ENCODE data around the gene SRRM3. TPM values are rescaled to one million over a fixed set of nuclear protein-coding genes. Genes with fewer than 3 reads are reported as not detected.

The SRRM3 gene
- total RNA-seq, 1 experiment from 2014 or later, result 1.7 TPM

DNA sequence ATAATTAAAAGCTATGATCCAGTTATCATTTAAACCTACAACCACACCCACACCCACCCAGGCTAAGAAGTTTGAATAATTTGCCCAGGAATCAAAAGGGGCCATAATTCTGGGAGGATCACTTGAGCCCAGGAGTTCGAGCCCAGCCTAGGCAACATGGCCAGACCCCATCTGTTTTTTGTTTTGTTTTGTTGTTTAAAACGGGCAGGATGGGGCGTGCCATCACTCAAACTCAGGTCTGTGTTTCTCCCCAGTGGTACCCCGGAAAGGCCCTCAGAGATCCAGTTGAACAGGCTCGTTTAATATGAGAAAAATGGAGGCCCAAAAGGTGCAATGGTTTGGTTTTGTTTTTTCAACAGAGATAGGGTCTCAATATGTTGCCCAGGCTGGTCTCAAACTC lies 124.1 kb downstream of the SRRM3 start:
- no TSS peak for BruUV-seq (replicated peaks)
- H3K27ac Mint-ChIP-seq (ENCODE audit: unreplicated experiment), result no peak overlapping the region
- CTCF ChIA-PET, result no interaction called here
- peaks cover 81% of the 10 kb centered on the region for H3K36me3 Mint-ChIP-seq (ENCODE audit: insufficient read depth, unreplicated experiment)
- peaks cover 7% of the 10 kb centered on the region for H3K4me1 Mint-ChIP-seq (ENCODE audit: low read depth, unreplicated experiment)
- no peaks in the 10 kb centered on the region for H3K27me3 Mint-ChIP-seq (ENCODE audit: insufficient read depth, unreplicated experiment)
- Histone ChIP-seq H3K9me3 (no peaks in the 10 kb centered on the region), H3K36me3 (ENCODE audit: control insufficient read depth, insufficient read depth, low read length) (peaks cover 2% of the 10 kb centered on the region), H3K27me3 (replicated peaks; ENCODE audit: control insufficient read depth, insufficient read depth, low read length) (no peaks in the 10 kb centered on the region), H3K4me1 (no peaks in the 10 kb centered on the region), H3K4me3 (ENCODE audit: low read depth, low read length) (no peak overlapping the region)
- POLR2A ChIA-PET, result no interaction called here
- no peak for DNase-seq
- TF ChIP-seq, protein P1, sequence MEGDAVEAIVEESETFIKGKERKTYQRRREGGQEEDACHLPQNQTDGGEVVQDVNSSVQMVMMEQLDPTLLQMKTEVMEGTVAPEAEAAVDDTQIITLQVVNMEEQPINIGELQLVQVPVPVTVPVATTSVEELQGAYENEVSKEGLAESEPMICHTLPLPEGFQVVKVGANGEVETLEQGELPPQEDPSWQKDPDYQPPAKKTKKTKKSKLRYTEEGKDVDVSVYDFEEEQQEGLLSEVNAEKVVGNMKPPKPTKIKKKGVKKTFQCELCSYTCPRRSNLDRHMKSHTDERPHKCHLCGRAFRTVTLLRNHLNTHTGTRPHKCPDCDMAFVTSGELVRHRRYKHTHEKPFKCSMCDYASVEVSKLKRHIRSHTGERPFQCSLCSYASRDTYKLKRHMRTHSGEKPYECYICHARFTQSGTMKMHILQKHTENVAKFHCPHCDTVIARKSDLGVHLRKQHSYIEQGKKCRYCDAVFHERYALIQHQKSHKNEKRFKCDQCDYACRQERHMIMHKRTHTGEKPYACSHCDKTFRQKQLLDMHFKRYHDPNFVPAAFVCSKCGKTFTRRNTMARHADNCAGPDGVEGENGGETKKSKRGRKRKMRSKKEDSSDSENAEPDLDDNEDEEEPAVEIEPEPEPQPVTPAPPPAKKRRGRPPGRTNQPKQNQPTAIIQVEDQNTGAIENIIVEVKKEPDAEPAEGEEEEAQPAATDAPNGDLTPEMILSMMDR (IDR thresholded peaks at IDR 0.05; ENCODE audit: insufficient read depth in 1 of 2, low read depth in 1 of 2, low read length in 1 of 2, severe bottlenecking in 1 of 2, unreplicated experiment in 1 of 2), result no peak
- intact Hi-C loops (cut with micrococcal nuclease; ENCODE audit: unreplicated experiment), result no loop called here
- no peak overlapping the region for H3K4me3 Mint-ChIP-seq (ENCODE audit: unreplicated experiment)
- H3K9me3 Mint-ChIP-seq (ENCODE audit: unreplicated experiment), result no peaks in the 10 kb centered on the region

DNA sequence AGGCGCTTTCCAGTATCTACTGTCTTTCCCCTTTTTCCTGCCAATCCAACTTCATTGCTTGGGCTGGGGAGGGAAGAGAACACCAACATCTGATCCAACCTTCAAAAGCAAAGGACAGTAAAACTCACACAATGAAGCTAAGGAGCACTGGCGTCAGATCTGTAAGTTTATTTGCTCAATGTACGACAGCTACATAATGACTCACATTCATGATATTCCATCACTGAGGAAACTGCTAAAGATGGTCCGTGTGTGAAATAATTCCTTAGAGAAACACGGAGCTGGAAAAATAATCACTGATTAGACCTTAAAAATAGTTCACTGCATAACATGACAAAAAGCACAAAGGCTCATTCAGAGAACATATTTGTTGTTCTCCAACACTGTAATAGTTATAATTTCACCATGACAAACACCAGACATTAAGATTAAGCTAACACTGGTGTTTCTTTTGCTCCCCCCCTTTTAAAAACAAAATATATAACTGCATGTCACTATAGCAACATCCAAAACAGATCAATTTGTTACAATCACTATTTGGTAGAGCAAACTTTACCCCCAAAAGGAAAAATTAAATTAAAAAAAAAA lies 125.0 kb downstream of the SRRM3 start:
- intact Hi-C loops (cut with micrococcal nuclease; ENCODE audit: unreplicated experiment), result no loop called here
- TF ChIP-seq, protein P1 (IDR thresholded peaks at IDR 0.05; ENCODE audit: insufficient read depth in 1 of 2, low read depth in 1 of 2, low read length in 1 of 2, severe bottlenecking in 1 of 2, unreplicated experiment in 1 of 2), result no peak
- no TSS peak for BruUV-seq (replicated peaks)
- no peaks in the 10 kb centered on the region for H3K27me3 Mint-ChIP-seq (ENCODE audit: insufficient read depth, unreplicated experiment)
- H3K9me3 Mint-ChIP-seq (ENCODE audit: unreplicated experiment), result no peaks in the 10 kb centered on the region
- H3K36me3 ChIP-seq (ENCODE audit: control insufficient read depth, insufficient read depth, low read length), result peaks cover 2% of the 10 kb centered on the region
- no peaks in the 10 kb centered on the region for H3K27me3 ChIP-seq (replicated peaks; ENCODE audit: control insufficient read depth, insufficient read depth, low read length)
- peaks cover 85% of the 10 kb centered on the region for H3K36me3 Mint-ChIP-seq (ENCODE audit: insufficient read depth, unreplicated experiment)
- H3K4me3 ChIP-seq (ENCODE audit: low read depth, low read length), result no peak overlapping the region
- POLR2A ChIA-PET, result no interaction called here
- no peaks in the 10 kb centered on the region for H3K9me3 ChIP-seq
- H3K4me3 Mint-ChIP-seq (ENCODE audit: unreplicated experiment), result no peak overlapping the region
- no peaks in the 10 kb centered on the region for H3K4me1 ChIP-seq
- no peak for DNase-seq
- CTCF ChIA-PET, result interaction anchor here (1.2 kb wide), 1 partner anchor 13 kb away, joined by 3 read pairs; no protein-coding TSS in a partner anchor
- no peak overlapping the region for H3K27ac Mint-ChIP-seq (ENCODE audit: unreplicated experiment)
- H3K4me1 Mint-ChIP-seq (ENCODE audit: low read depth, unreplicated experiment), result peaks cover 7% of the 10 kb centered on the region

DNA sequence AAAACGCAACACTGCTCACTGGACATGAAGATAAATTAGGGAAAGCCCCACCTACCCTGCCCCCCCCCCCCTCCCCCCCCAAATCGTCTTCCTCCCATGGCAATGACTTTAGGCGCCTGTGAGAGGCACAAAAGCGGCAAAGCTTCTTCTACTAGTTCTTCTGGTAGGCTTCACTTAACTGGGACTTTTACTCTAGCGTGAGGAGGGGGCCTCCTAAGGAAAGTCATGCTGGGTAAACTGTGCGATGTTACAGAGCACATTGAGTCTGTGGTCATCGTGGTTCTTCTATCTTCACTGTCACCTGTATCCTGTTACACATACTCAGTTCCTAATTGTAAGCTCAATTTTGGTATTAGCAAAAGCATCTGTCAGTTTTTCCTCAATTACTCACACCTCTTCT lies 125.9 kb downstream of the SRRM3 start:
- peaks cover 88% of the 10 kb centered on the region for H3K36me3 Mint-ChIP-seq (ENCODE audit: insufficient read depth, unreplicated experiment)
- ChIA-PET POLR2A (no interaction called here), CTCF (interaction anchor here (0.5 to 1.2 kb wide), 2 partner anchors 13 to 466 kb away, joined by 3 read pairs; no protein-coding TSS in a partner anchor)
- H3K9me3 ChIP-seq, result no peaks in the 10 kb centered on the region
- no peak overlapping the region for H3K4me3 ChIP-seq (ENCODE audit: low read depth, low read length)
- no peaks in the 10 kb centered on the region for H3K9me3 Mint-ChIP-seq (ENCODE audit: unreplicated experiment)
- H3K4me3 Mint-ChIP-seq (ENCODE audit: unreplicated experiment), result no peak overlapping the region
- intact Hi-C loops (cut with micrococcal nuclease; ENCODE audit: unreplicated experiment), result no loop called here
- H3K27me3 ChIP-seq (replicated peaks; ENCODE audit: control insufficient read depth, insufficient read depth, low read length), result no peaks in the 10 kb centered on the region
- H3K4me1 ChIP-seq, result no peaks in the 10 kb centered on the region
- H3K4me1 Mint-ChIP-seq (ENCODE audit: low read depth, unreplicated experiment), result peaks cover 7% of the 10 kb centered on the region
- TF ChIP-seq, protein P1 (IDR thresholded peaks at IDR 0.05; ENCODE audit: insufficient read depth in 1 of 2, low read depth in 1 of 2, low read length in 1 of 2, severe bottlenecking in 1 of 2, unreplicated experiment in 1 of 2), result no peak
- no peak for DNase-seq
- BruUV-seq (replicated peaks), result no TSS peak
- H3K36me3 ChIP-seq (ENCODE audit: control insufficient read depth, insufficient read depth, low read length), result peaks cover 4% of the 10 kb centered on the region
- H3K27me3 Mint-ChIP-seq (ENCODE audit: insufficient read depth, unreplicated experiment), result no peaks in the 10 kb centered on the region
- H3K27ac Mint-ChIP-seq (ENCODE audit: unreplicated experiment), result no peak overlapping the region

All from Caco-2 (cell line).